Measurements from ENCODE around the gene CPO.

CPO gene

GRCh38 chr2:206996556-206997065 is 57.3 kb downstream of the CPO start:
- H3K4me1 ChIP-seq (ENCODE audit: insufficient read depth, low read length): no peaks in the 10 kb centered on the region
- H2AFZ ChIP-seq (ENCODE audit: low read depth, low read length): no peak overlapping the region
- peaks cover 2% of the 10 kb centered on the region for H3K9me3 ChIP-seq (ENCODE audit: low read length)
- no peak overlapping the region for H3K4me3 ChIP-seq (ENCODE audit: low read length)
- H3K36me3 ChIP-seq (ENCODE audit: insufficient read depth, low read length): no peaks in the 10 kb centered on the region
- H3K27me3 ChIP-seq (ENCODE audit: insufficient read depth, low read length): no peaks in the 10 kb centered on the region

- peak overlapping the region; percentile 12 for H2AFZ ChIP-seq (ENCODE audit: low read depth, low read length)
- peaks cover 35% of the 10 kb centered on the region for H3K4me1 ChIP-seq (ENCODE audit: insufficient read depth, low read length)
- no peaks in the 10 kb centered on the region for H3K27me3 ChIP-seq (ENCODE audit: insufficient read depth, low read length)
- no peaks in the 10 kb centered on the region for H3K9me3 ChIP-seq (ENCODE audit: low read length)
- no peaks in the 10 kb centered on the region for H3K36me3 ChIP-seq (ENCODE audit: insufficient read depth, low read length)
- no peak overlapping the region for H3K4me3 ChIP-seq (ENCODE audit: low read length)
Measured at GRCh38 chr2:207008105-207008990, 69.0 kb downstream of the CPO start.

- no peaks in the 10 kb centered on the region for H3K9me3 ChIP-seq (ENCODE audit: low read length)
- H3K27me3 ChIP-seq (ENCODE audit: insufficient read depth, low read length): no peaks in the 10 kb centered on the region
- no peak overlapping the region for H2AFZ ChIP-seq (ENCODE audit: low read depth, low read length)
- peaks cover 46% of the 10 kb centered on the region for H3K4me1 ChIP-seq (ENCODE audit: insufficient read depth, low read length)
- H3K4me3 ChIP-seq (ENCODE audit: low read length): no peak overlapping the region
- H3K36me3 ChIP-seq (ENCODE audit: insufficient read depth, low read length): no peaks in the 10 kb centered on the region
Measured at GRCh38 chr2:207012461-207012860, 73.1 kb downstream of the CPO start.

GRCh38 chr2:207014424-207014823 is 75.1 kb downstream of the CPO start:
- no peaks in the 10 kb centered on the region for H3K36me3 ChIP-seq (ENCODE audit: insufficient read depth, low read length)
- peaks cover 26% of the 10 kb centered on the region for H3K4me1 ChIP-seq (ENCODE audit: insufficient read depth, low read length)
- no peaks in the 10 kb centered on the region for H3K9me3 ChIP-seq (ENCODE audit: low read length)
- H3K4me3 ChIP-seq (ENCODE audit: low read length): no peak overlapping the region
- no peak overlapping the region for H2AFZ ChIP-seq (ENCODE audit: low read depth, low read length)
- H3K27me3 ChIP-seq (ENCODE audit: insufficient read depth, low read length): no peaks in the 10 kb centered on the region

GRCh38 chr2:207015901-207016300 is 76.6 kb downstream of the CPO start:
- no peaks in the 10 kb centered on the region for H3K27me3 ChIP-seq (ENCODE audit: insufficient read depth, low read length)
- H3K36me3 ChIP-seq (ENCODE audit: insufficient read depth, low read length): no peaks in the 10 kb centered on the region
- H3K9me3 ChIP-seq (ENCODE audit: low read length): no peaks in the 10 kb centered on the region
- peaks cover 16% of the 10 kb centered on the region for H3K4me1 ChIP-seq (ENCODE audit: insufficient read depth, low read length)
- no peak overlapping the region for H3K4me3 ChIP-seq (ENCODE audit: low read length)
- H2AFZ ChIP-seq (ENCODE audit: low read depth, low read length): no peak overlapping the region

Data from neuron (in vitro differentiated cells).